Fibroblast of pulmonary artery (primary cell): ENCODE measurements around the gene SYNJ2.
"Not testable (repeated sequence)": the region's sequence is repeated elsewhere in the genome, so short reads cannot be mapped to it uniquely, and the experiment has no call there.

Source experiments
- DNase-seq: peaks from one replicate; pipeline ENCODE4 v3.0.0-alpha.2; 2010; ENCODE audit warnings: low read depth
- H3K4me3 ChIP-seq: replicated peaks from 2 replicates; pipeline ENCODE4 v1.5.1; 2011; ENCODE audit warnings: low read depth, mild to moderate bottlenecking, control low read depth, low read length, moderate library complexity
- CTCF ChIP-seq: IDR thresholded peaks from 2 replicates; pipeline ENCODE4 v1.5.1; 2011; ENCODE audit warnings: mild to moderate bottlenecking, control low read depth, low read length, inconsistent platforms; ENCODE audit errors: missing control alignments

The SYNJ2 gene

GRCh38 chr6:157981395-157982101, at the start of gene SYNJ2:
Gene SYNJ2, plus strand, starts transcription at chr6:157981863. Its CDS starts 99 bp downstream, at chr6:157981962.
- DNase-seq, result peak; percentile 88
- peak within 1 kb of the TSS; percentile 73 for H3K4me3 ChIP-seq
- peak; percentile 43 for TF ChIP-seq CTCF

- no peak overlapping the region for H3K4me3 ChIP-seq
- no peak for DNase-seq
- no peak for TF ChIP-seq CTCF
Observed at GRCh38 chr6:157935786-157936185, 45.9 kb upstream of the SYNJ2 start.

GRCh38 chr6:157937318-157937717, 44.3 kb upstream of the SYNJ2 start:
- DNase-seq, result no peak
- no peak overlapping the region for H3K4me3 ChIP-seq
- no peak for TF ChIP-seq CTCF

GRCh38 chr6:157937916-157938315, 43.7 kb upstream of the SYNJ2 start:
- TF ChIP-seq CTCF, result no peak
- no peak overlapping the region for H3K4me3 ChIP-seq
- no peak for DNase-seq

- DNase-seq, H3K4me3 ChIP-seq: not testable (repeated sequence)
Observed at GRCh38 chr6:157940375-157941036, 41.2 kb upstream of the SYNJ2 start.

- no peak for DNase-seq
- no peak overlapping the region for H3K4me3 ChIP-seq
- TF ChIP-seq CTCF, result no peak
Observed at GRCh38 chr6:157941101-157941863, 40.4 kb upstream of the SYNJ2 start.

- TF ChIP-seq CTCF, result no peak
- DNase-seq, result no peak
- no peak overlapping the region for H3K4me3 ChIP-seq
Observed at GRCh38 chr6:157942351-157942750, 39.3 kb upstream of the SYNJ2 start.
